HG02970 (cell line): Measurements from ENCODE around the gene TAB2.
"Not testable (repeated sequence)": the region's sequence is repeated elsewhere in the genome, so short reads cannot be mapped to it uniquely, and the experiment has no call there.

Experiments
- ATAC-seq: cut with Tn5 transposase; IDR thresholded peaks from one replicate; pipeline ENCODE4 v1.9.1; 2021; ENCODE audit warnings: mild to moderate bottlenecking, moderate library complexity, moderate number of reproducible peaks; ENCODE audit not compliant: unreplicated experiment, low FRiP score

The TAB2 gene

DNA sequence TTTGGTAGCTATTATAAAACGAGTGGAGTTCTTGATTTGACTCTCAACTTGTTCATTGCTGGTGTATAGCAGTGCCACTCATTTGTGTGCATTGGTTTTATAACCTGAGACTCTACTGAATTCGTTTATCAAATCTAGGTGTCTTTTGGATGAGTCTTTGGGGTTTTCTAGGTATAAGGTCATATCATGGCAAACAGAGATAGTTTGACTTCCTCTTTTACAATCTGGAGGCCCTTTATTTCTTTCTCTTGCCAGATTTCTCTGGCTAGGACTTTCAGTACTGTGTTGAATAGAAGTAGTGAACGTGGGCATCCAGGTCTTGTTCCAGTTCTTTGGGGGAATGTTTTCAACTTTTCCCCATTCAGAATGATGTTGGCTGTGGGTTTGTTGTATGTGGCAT, 121.3 kb downstream of the TAB2 start:
- no peak for ATAC-seq

DNA sequence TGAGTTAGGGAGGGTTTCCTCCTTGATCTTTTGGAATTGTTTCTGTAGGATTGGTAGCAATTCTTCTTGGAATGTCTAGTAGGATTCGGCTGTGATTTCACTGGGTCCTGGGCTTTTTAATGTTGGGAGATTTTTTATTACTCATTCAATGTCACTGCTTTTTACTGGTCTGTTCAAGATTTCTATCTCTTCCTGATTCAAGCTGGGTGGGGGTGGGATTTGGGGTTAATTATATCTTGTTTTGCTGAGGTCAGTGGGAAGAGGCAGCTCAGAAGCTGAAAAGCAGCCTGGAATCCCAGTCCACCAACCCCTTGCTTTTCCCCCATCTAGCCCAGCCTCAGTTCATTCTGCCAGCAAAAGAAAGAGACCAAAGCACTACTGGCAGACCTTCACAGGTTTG, 122.1 kb downstream of the TAB2 start:
- no peak for ATAC-seq

DNA sequence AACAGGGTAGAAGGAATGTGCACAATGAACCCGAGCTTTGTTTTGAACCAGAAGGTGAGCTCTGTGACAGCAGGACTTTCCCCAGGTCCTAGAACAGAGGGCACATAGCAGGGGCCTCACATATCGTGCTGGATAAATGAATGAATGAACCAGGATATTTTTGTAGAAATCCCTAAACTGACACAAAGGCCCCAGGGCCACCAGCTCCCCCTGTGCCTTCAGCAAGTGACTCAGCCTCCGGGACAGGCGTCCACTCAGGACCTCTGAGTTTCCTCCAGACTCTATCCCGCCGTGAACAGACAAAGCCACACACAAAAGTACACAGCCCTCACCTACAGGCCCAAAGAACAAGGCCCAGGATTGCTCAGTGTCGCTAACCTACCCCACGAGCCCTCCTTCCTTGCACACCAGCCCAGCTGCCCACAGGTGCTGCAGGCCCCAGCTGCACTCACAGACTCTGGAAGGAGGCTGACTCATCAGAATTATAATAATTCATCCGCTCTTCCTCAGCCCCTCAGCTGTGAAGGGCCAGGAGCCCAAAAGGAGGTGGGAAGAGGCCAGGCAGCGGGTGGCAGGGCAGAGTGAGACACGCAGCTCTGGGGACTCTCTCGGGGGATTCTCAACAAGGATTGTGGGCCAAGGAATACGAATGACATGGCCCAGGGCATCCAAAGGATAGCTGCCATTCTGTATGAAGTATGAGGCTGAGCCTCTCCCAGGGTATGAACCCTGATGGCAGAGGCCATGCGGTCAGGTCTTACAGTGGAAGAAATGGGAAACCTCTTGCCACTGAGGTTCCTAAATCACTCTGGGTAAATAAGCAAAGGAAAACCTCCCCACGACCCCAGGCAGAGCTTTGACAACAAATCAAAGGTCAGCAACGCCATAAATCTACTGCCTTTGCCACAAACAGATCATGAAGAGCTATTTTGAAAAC, 123.5 kb downstream of the TAB2 start:
- ATAC-seq, result no peak

DNA sequence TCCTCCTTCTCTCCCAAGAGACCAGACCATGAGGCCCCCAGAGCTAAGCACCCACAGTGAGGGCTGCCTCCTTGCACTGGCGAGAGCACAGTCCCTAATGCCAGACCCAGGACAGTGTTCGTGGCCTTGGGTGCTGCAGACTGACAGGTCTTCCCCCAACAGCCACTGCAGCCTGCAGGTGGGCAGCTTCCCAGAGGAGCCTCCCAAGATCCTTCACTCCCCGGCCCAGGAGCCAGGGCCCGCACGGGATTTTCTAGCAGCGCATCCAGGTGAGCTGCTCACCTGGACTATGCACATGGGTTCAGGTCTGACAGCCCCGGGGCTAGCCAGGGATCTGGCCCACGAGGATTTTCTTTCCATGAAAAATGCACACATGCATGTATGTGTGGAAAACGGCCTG, 124.2 kb downstream of the TAB2 start:
- no peak for ATAC-seq

DNA sequence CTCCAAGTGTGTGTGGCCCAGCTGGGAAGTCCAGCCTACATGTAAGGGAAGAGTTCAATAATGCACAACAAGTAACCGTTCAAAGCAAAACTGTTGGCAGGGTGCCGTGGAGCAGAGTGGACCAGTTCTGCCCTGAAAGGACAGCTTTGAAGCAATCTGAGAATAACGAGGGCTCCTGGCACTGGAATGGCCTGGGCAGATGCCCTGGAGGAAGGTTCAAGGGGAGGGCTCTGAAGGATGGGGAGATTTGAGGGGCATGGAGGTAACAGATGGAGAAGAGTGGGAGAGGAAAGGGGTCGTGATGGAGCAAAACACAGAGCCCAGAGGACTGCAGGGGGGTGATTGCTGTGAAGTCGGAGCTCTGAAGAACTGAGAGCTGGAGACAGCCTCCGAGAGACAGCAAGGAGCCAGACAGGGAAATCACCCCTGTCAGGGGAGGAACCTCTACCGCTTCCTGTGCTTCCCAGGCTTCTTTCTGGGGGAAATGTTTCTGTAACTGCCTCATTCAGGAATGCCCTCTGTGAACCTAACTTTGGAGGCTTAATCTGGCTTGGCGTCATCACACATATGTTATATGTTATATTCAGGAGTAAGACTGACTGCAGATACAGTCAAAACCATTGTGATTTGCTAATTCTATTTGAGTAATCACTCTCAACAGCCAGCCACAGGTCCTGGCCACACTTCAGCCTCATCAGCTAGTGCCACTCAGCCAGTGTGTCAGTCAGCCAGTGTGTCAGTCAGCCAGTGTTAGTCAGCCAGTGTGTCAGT, 126.1 kb downstream of the TAB2 start:
- no peak for ATAC-seq

DNA sequence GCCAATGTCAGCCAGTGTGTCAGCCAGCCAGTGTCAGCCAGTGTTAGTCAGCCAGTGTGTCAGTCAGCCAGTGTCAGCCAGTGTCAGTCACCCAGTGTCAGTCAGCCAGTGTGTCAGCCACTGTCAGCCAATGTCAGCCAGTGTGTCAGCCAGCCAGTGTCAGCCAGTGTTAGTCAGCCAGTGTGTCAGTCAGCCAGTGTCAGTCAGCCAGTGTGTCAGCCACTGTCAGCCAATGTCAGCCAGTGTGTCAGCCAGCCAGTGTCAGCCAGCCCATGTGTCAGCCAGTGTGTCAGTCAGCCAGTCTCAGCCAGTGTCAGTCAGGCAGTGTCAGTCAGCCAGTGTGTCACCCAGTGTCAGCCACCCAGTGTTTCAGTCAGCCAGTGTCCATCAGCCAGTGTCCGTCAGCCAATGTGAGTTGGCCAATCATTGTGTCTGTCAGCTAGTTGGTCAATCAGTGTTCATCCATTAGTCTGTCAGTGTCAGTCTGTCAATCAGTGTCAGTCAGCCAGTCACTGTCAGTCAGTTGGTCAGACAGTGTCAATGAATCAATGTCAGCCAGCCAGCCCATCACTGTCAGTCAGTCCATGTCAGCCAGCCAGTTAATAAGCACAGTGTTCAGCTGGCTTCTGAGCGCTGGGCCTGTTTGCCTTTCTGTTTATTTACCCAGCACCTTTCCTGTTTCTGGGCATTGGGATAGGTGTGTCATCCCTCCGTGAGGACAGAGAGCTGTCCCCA, 127.0 kb downstream of the TAB2 start:
- ATAC-seq, result not testable (repeated sequence)

DNA sequence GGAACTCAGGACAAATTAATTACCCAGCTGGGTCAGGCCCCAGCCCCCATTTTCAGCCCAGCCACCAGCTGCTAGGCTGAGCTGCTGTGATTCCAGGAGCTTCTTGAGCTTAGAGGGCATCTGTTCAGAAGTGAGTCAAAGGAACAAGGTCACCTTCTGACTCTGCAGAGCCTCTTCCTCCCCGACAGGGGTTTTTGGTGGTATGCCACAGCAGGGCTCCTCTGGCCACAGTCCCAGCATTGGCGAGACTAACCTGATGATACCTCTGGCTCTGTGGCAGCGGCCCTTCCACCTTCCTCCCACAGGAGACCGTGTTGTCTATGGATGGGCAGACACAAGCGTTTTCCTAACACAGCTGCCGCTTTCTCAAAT, 127.6 kb downstream of the TAB2 start:
- no peak for ATAC-seq

DNA sequence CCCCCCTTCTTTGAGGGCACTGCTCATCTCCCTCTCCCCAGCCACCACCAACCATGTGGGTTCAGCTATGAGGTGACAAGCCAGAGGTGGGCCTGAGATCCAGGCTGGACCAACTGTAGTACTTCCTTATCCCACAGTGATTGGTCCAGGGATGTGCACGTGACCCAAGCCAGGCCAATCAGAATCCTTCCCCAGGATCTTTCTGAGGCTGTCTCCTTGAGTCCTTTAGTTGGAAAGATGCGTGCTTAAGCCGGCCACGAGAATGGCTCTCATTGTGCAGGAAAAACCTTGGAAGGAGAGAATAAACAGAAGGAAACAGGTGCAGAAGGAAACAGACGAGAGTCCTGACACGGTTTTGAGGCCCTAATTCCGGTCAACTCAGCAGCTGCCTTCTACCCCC, 128.1 kb downstream of the TAB2 start:
- no peak for ATAC-seq

DNA sequence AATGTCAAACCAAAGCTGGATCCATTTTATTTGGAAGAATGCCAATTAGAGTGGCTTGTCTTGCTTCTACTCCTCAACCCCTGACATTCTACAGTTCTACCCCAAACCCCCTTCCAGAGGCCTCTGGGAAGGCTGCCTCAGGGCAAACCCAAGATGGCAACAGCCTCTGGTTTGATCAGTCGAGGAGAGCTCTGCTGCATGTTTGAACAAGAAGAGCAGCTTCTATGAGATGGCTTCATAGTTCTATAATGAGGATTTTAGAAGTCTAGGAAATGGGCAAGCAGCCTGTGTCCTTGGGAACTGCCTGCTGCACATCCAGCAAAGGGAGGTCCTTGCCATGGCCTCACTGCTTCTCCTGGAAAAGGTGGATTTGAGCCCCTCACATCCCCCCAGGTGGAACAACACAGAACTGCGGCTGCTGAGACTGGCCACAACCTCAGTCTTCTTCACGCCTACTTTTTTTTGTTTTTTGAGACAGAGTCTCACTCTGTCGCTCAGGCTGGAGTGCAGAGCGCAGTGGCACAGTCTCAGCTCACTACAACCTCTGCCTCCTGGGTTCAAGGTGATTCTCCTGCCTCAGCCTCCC, 129.4 kb downstream of the TAB2 start:
- ATAC-seq, result no peak

DNA sequence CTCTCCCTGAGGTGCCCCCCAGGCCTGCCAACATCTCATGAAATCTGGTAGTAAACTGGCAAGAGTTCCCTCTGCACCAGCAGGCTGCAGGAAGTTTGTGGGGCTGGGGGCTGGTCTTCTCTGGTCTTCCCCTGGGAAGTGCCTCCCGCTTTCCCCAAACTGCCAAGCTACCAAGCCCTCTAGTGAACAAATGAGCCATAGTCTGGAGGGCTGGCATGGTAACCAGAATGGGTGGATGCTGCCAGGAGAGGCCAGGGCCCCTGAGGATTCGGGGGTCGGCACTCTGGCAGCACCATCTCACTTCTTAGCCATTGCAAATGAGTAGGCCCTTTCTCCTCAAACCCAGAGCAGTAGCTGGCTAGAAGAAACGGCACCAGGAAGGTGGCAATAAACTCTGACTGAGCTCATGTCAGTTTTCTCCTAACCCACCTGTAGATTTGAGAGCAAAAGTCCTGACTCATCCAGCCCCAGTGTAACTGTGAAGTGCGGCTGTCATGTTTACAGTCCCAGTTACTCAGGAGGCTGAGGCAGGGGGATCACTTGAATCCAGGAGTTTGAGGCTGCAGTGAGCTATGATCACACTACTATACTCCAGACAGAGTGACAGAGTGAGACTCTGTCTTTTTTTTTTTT, 131.4 kb downstream of the TAB2 start:
- no peak for ATAC-seq

DNA sequence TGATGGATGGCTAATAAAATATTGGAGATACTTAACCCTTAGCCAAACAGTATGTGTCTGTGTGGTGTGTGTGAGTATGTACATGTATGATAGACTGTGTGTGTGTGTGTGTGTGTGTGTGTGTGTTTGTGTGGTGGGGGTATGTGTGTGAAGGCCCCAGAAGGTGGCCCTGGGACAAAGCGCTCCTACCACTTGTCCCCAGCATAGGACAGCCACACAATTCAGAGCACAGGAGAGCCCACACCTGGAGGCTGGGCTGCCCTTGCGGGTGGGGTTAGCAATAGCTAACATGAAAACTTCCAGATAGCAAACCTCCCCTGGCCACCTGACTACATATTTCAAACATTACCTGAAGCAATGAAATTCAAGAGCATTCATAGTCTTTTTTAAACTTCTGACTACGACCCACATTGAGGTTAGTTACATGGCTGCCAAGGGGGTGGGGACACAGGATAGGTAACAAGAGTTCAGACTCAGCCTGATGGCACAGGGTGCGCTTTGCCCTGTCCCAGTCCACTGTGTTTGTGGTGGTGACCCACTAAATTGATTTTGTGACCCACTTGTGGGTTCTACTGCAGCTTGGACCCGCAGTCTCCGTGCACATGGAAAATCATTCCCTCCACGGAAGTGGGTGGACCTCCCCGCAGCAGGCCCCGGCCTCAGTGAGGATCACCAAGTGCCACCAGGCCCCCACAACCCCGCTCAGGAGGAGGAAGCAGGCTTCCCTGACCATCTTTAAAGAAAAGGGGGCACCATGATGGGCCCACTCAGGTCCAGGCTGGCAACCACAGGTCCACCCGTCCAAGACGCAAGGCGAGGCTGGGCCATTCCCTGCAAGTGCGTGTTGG, 132.5 kb downstream of the TAB2 start:
- no peak for ATAC-seq

DNA sequence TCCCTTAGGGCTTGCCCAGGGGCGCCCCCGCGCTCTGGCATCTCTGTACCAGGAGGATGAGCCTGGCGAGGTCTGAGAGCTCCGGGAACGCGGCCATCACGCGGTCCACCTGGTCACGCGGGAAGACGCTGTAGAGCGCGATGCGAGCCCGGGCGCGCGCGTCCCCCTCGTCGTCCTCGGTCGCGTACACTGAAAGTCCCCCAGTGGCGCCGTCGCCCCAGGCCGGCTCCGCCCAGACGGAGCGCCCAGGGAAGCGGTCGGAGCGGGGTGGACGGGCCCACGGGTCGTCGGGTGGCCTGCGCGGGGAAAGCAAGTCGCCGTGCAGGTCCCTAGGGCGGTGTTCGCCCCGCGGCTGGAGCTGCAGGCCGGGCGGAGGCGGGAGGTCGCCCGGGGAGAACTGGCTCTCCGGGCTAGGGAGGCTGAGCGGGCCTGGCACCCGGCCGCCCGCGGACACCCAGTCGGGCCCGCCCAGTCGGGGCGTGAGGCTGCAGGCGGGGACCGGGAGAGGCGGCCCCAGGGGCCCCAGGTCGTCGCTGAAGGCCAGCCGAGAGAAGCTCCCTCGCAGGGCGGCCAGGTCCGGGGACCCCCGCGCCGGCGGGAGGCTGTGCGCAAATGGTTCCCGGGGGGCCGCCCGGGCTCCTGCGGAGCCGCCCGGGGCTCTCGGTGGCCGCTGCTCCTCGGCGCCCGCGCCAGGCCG, 133.3 kb downstream of the TAB2 start:
- no peak for ATAC-seq

DNA sequence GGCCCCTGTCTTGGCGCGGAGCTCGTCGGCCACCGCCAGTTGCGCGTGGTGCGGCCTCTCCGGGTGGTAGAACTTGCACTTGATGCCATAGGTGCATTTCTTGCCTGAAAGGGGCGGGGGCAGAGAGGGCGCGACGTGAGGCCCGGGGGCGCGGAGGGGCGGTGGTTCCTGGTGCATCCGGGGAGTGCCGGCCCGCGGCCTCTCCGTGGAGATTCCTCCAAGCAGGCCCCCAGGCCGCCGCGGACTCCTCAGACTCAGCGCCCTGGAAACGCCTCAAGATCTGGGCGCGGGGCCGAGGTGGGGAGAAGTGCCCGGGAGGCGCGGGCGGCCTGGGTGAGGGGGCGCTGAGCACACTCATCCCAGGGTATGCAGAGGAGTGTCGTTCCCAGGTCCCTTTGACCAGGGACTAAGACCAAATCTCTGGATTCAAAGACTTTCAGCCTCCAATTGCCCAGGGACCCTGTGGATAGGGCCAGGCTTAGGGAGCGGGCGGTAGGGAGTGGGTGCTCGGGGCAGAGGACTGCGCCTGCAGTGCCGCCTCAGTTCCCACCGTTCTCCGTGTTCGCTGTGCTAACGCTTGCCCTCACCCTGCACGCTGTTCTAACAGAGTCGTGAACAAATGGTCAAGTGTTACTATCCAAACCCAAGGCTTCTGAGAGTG, 134.0 kb downstream of the TAB2 start:
- no peak for ATAC-seq

DNA sequence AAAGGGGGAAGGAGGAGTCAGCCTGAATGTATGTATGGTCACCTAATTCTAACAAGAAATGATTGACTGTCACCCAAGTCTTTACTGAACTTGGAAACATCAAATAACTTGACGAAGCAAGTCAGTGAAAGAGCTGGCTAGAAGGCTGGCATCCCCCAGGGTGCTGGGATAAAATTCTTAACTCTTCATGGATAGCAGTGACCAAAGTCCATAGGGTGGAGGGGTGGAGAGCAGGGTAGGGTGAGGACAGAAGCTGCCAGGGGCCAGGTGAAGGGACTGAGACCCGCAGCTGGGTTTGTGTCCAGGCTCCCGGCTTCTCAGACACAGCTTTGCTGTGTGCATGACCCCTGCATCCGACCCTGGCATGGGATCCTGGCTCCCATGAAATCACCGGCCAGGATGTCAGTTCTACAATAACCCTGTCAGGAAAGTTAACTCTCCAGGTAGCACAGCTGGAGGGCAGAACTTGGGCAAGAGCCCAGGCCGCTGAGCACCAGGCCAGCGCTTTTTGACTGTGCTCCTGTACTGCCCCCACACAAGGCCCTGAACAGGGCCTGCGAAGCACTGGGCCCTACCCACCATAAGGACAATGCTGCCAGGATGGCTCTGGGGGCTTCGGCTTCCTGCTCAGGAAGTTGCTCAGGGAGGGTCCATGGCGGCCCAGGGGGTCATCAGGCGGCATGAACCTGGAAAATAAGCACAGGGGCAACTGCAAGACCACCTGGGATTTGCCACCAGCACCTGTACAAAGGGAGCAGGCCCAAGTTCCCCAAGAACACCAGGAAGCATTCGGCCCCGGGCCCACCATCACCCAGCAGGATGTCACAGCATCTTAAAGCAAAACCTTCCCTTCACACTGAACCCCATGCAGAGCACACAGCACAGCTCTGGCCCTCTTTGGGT, 134.8 kb downstream of the TAB2 start:
- ATAC-seq, result no peak

DNA sequence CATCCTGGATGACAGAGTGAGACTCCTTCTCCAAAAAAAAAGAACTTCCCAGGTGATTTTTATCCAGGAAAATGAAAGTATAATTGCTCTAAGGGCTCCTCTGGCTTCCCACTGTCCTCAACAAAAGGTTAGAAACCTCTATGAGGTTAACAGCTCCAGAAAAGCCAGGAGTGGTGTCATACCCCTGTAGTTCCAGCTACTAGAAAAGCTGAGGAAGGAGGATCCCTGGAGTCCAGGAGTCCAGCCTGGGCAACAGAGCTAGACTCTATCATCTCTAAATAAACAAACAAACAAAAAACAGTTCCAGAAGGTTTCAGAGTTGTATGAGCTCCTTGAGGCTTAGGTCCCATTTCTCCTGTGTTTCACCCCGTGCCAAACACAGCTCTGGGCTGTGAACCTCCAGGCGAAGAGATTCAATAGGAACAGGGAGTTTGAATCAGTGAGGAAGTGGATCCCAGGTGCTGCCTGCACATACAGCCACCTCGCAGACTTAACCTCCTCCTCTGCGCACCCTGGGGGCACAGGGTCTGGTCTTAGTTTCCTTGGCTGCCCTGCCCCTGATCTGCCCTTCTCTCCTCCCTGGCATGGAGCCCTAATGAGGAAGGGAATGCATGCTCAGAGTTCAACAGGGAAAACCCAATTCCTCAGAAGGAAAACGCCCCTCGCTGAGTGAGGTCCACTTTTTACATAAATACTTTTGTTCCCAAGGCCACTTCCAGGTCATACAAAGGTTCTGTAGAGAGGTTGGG, 136.3 kb downstream of the TAB2 start:
- no peak for ATAC-seq

DNA sequence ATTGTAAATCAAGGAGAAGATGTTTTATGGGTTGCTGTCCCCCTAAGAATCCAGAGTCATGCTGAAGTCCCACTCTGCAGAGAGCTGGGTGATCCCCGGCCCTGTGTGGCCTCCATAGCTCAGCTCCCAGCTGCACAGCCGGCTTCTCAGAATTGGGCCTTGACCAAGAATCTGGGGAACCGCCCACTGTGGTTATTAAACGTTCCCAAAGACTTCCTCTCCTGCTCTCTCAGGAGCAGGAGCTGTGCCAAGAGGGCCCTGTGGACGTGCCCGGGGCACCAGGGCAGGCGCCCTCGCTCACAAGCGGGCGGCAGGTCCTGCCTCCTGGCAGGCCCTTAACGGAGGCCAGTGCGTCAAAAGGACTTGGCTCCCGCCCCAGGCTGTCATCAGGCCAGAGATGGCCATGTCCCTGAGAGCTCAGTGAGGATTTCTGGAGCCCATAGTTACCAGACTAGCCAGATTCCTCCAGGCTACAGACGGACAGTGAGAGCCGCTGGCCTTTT, 136.9 kb downstream of the TAB2 start:
- ATAC-seq, result no peak
